ENCODE measurements around the gene EIF5A. TPM values are rescaled to one million over a fixed set of nuclear protein-coding genes. Genes with fewer than 3 reads are reported as not detected.

EIF5A gene
- polyA plus RNA-seq, 3 donors, result 465 to 511 (median 485) TPM

DNA sequence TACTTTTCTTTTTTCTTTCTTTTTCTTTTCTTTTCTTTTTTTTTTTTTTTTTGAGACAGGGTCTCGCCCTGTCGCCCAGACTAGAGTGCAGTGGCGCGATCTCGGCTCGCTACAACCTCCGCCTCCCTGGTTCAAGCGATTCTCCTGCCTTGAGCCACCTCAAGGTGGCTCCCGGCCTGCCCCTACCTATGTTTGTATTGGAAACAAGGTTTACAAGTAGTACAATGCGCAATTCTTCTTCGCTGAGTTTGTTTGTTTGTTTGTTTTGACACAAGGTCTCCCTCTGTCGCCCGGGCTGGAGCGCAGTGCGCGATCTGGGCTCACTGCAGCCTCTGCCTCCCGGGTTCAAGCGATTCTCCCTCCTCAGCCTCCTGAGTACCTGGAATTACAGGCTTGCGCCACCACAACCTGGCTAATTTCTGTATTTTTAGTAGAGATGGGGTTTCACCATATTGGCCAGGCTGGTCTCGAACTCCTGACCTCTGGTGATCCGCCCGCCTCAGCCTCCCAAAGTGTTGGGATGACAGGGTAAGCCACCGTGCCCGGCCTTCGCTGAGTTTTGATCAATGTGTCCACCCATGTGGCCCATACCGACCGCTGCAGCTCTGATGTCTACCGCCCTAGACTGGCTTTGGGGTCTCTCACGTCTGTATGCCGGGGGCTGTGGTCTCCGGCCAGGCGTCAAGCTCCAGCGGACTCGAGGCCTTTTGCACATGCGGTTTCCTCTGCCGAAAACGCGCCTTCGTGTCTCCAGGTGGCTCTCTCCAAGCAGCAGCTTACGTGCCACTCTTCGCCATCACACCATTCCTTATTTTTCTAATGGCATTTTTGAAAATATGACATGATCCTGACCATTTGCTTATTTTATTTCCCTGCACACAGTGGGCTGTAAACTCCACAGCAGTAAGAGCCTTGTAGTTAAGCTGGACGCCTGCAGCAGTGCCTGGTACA, 11.9 kb upstream of the EIF5A start:
- peaks cover 0 to 6% of the 10 kb centered on the region in 2 donors for H3K36me3 Mint-ChIP-seq
- H3K27ac ChIP-seq (ENCODE audit: low read depth in 1 of 2, low read length in 2 of 2), result no peak overlapping the region
- 47% methylated on average over 29 of the region's 42 CpGs for WGBS (ENCODE audit: insufficient coverage)
- peaks cover 35 to 54% of the 10 kb centered on the region in 2 donors for H3K27me3 ChIP-seq (ENCODE audit: control insufficient read depth in 2 of 2, insufficient read depth in 2 of 2, low read length in 2 of 2)
- intact Hi-C loops (cut with micrococcal nuclease), result loop anchor here (1.0 to 5.0 kb wide), 3 partner anchors 15 to 249 kb away; no protein-coding TSS in a partner anchor
- H3K4me1 ChIP-seq (ENCODE audit: control insufficient read depth in 1 of 2, insufficient read depth in 2 of 2, low read length in 2 of 2), result peaks cover 21 to 32% of the 10 kb centered on the region in 2 donors
- peak overlapping the region in 1 of 2 donors; percentile 89 for H3K4me3 Mint-ChIP-seq
- H3K9ac ChIP-seq (ENCODE audit: insufficient read depth, low read length, poor library complexity, severe bottlenecking), result no peak overlapping the region
- peak overlapping the region in 1 of 3 experiments; percentile 44 for H3K4me3 ChIP-seq (replicated peaks in 1 of 3; ENCODE audit: low read depth in 2 of 3, low read length in 3 of 3)
- H4K20me1 ChIP-seq (ENCODE audit: insufficient read depth, low read length), result no peaks in the 10 kb centered on the region
- H3K27ac Mint-ChIP-seq, result peak overlapping the region in 1 of 7 donors; percentile 46
- H3K27me3 Mint-ChIP-seq (ENCODE audit: low read depth in 3 of 3), result peaks cover 62 to 85% (median 67%) of the 10 kb centered on the region in 3 donors
- no peaks in the 10 kb centered on the region for H3K79me2 ChIP-seq (ENCODE audit: insufficient read depth, low read length)
- no peak overlapping the region for H2AFZ ChIP-seq (ENCODE audit: insufficient read depth, low read depth, low read length, poor library complexity, severe bottlenecking)
- peaks cover 0 to 23% (median 12%) of the 10 kb centered on the region in 7 donors for H3K9me3 Mint-ChIP-seq
- H3K9me3 ChIP-seq (replicated peaks in 1 of 2; ENCODE audit: control insufficient read depth in 1 of 2, insufficient read depth in 1 of 2, low read length in 2 of 2), result peaks cover 0 to 13% of the 10 kb centered on the region in 2 donors
- TF ChIP-seq, protein P1, sequence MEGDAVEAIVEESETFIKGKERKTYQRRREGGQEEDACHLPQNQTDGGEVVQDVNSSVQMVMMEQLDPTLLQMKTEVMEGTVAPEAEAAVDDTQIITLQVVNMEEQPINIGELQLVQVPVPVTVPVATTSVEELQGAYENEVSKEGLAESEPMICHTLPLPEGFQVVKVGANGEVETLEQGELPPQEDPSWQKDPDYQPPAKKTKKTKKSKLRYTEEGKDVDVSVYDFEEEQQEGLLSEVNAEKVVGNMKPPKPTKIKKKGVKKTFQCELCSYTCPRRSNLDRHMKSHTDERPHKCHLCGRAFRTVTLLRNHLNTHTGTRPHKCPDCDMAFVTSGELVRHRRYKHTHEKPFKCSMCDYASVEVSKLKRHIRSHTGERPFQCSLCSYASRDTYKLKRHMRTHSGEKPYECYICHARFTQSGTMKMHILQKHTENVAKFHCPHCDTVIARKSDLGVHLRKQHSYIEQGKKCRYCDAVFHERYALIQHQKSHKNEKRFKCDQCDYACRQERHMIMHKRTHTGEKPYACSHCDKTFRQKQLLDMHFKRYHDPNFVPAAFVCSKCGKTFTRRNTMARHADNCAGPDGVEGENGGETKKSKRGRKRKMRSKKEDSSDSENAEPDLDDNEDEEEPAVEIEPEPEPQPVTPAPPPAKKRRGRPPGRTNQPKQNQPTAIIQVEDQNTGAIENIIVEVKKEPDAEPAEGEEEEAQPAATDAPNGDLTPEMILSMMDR (IDR thresholded peaks at IDR 0.05), result no peak
- no peak for DNase-seq
- peaks cover 24% of the 10 kb centered on the region for H3K4me1 Mint-ChIP-seq
- H3K36me3 ChIP-seq (replicated peaks in 1 of 2; ENCODE audit: control insufficient read depth in 1 of 2, insufficient read depth in 2 of 2, low read length in 2 of 2), result no peaks in the 10 kb centered on the region
- H3K4me2 ChIP-seq (replicated peaks; ENCODE audit: extremely low read depth, low read length, poor library complexity, severe bottlenecking), result peak overlapping the region; percentile 61

DNA sequence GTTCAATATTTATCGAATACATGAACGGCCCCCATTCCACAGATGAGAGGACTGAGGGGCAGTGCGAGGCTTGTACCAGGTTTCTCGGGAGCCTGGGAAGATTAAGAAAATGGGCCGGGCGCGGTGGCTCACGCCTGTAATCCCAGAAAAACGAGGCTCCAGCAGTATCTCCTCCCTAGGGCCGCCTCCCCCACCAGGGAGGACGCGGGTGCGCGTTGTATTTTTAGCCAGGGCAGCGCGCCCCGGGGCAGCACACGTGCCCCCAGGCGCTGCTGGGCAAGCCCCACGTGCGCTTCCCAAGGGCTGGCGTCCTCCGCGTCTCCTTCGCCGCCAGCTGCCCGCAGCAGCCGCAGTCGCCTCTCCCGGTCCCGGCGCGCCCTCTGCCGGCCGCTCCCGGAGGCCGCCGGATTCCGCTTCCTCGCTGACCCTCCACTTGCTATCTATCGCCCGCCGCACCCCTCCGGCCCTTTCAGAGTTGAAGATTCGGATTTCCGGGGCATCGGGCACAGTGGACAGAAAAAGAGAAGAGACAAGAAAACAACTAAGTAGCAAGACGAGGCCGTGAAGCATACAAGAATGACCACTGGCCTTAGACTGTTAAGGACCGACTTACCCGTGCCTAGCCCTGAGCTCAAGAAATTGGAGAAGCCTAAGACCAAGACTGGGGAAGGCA, 11.1 kb upstream of the EIF5A start:
- TF ChIP-seq, protein P1 (IDR thresholded peaks at IDR 0.05), result peak; percentile 97
- peaks cover 58 to 81% (median 68%) of the 10 kb centered on the region in 3 donors for H3K27me3 Mint-ChIP-seq (ENCODE audit: low read depth in 3 of 3)
- 6% methylated on average over 49 of the region's 51 CpGs for WGBS (ENCODE audit: insufficient coverage)

More for the DNA sequence above, 11.1 kb upstream of the EIF5A start:
- H3K4me2 ChIP-seq (replicated peaks; ENCODE audit: extremely low read depth, low read length, poor library complexity, severe bottlenecking), result peak overlapping the region; percentile 61
- intact Hi-C loops (cut with micrococcal nuclease), result loop anchor here (1.0 to 5.0 kb wide), 3 partner anchors 16 to 250 kb away; no protein-coding TSS in a partner anchor
- Mint-ChIP-seq H3K36me3 (peaks cover 0 to 6% of the 10 kb centered on the region in 2 donors), H3K4me3 (peak overlapping the region in 1 of 2 donors; percentile 89), H3K27ac (peak overlapping the region in 2 of 7 donors; percentile 58 to 62), H3K4me1 (peaks cover 24% of the 10 kb centered on the region), H3K9me3 (peaks cover 0 to 23% (median 12%) of the 10 kb centered on the region in 7 donors)
- peak overlapping the region; percentile 52 for H2AFZ ChIP-seq (ENCODE audit: insufficient read depth, low read depth, low read length, poor library complexity, severe bottlenecking)
- H3K27ac ChIP-seq (ENCODE audit: low read depth in 1 of 2, low read length in 2 of 2), result no peak overlapping the region
- H3K9me3 ChIP-seq (replicated peaks in 1 of 2; ENCODE audit: control insufficient read depth in 1 of 2, insufficient read depth in 1 of 2, low read length in 2 of 2), result peaks cover 0 to 13% of the 10 kb centered on the region in 2 donors
- H3K79me2 ChIP-seq (ENCODE audit: insufficient read depth, low read length), result no peaks in the 10 kb centered on the region
- no peaks in the 10 kb centered on the region for H4K20me1 ChIP-seq (ENCODE audit: insufficient read depth, low read length)
- peak overlapping the region in 1 of 3 experiments; percentile 23 for H3K4me3 ChIP-seq (replicated peaks in 1 of 3; ENCODE audit: low read depth in 2 of 3, low read length in 3 of 3)
- peak; percentile 71 to 86 (median 79) for DNase-seq
- H3K4me1 ChIP-seq (ENCODE audit: control insufficient read depth in 1 of 2, insufficient read depth in 2 of 2, low read length in 2 of 2), result peaks cover 21 to 32% of the 10 kb centered on the region in 2 donors
- H3K27me3 ChIP-seq (ENCODE audit: control insufficient read depth in 2 of 2, insufficient read depth in 2 of 2, low read length in 2 of 2), result peaks cover 35 to 47% of the 10 kb centered on the region in 2 donors
- no peaks in the 10 kb centered on the region for H3K36me3 ChIP-seq (replicated peaks in 1 of 2; ENCODE audit: control insufficient read depth in 1 of 2, insufficient read depth in 2 of 2, low read length in 2 of 2)
- H3K9ac ChIP-seq (ENCODE audit: insufficient read depth, low read length, poor library complexity, severe bottlenecking), result no peak overlapping the region

All from CD14-positive monocyte (primary cell).